Neuronal stem cell (in vitro differentiated cells): ENCODE results near the gene USP15.
"Not testable (repeated sequence)": the region's sequence is repeated elsewhere in the genome, so short reads cannot be mapped to it uniquely, and the experiment has no call there.

Experiments
- DNase-seq: peaks from one replicate; pipeline ENCODE4 v3.0.0-alpha.2; 2013; ENCODE audit warnings: low spot score
- H2AFZ ChIP-seq: one replicate; pipeline ENCODE4 v1.6.1; 2013; ENCODE audit warnings: mild to moderate bottlenecking, low read length, inconsistent platforms
- H2AK5ac ChIP-seq: 2 replicates; pipeline ENCODE4 v1.6.1; 2013; ENCODE audit warnings: low read depth, mild to moderate bottlenecking, inconsistent platforms, low read length, moderate library complexity, mixed read lengths
- H2BK120ac ChIP-seq: 2 replicates; pipeline ENCODE4 v1.6.1; 2013; ENCODE audit warnings: low read depth, mild to moderate bottlenecking, inconsistent platforms, low read length, moderate library complexity, mixed read lengths
- H2BK12ac ChIP-seq: one replicate; pipeline ENCODE4 v1.6.1; 2013; ENCODE audit warnings: low read length, inconsistent platforms
- H2BK15ac ChIP-seq: 2 replicates; pipeline ENCODE4 v1.6.1; 2013; ENCODE audit warnings: mild to moderate bottlenecking, low read length, inconsistent platforms, mixed read lengths
- H2BK5ac ChIP-seq: one replicate; pipeline ENCODE4 v1.6.1; 2013; ENCODE audit warnings: inconsistent platforms, mild to moderate bottlenecking, low read length, moderate library complexity
- H3K14ac ChIP-seq: one replicate; pipeline ENCODE4 v1.6.1; 2013; ENCODE audit warnings: low read length, inconsistent platforms
- H3K18ac ChIP-seq: 2 replicates; pipeline ENCODE4 v1.6.1; 2013; ENCODE audit warnings: low read length, inconsistent platforms
- H3K23ac ChIP-seq: 2 replicates; pipeline ENCODE4 v1.6.1; 2013; ENCODE audit warnings: low read depth, mild to moderate bottlenecking, mixed read lengths, low read length, inconsistent platforms; ENCODE audit not compliant: poor library complexity
- H3K27ac ChIP-seq: replicated peaks from 3 replicates; pipeline ENCODE4 v1.5.1; 2013; ENCODE audit warnings: low read length, inconsistent platforms
- H3K27me3 ChIP-seq, 3 experiments: 2 replicates each; pipeline ENCODE4 v1.6.1; 2013; ENCODE audit warnings: low read length in 3 of 3, mild to moderate bottlenecking in 2 of 3, inconsistent platforms in 1 of 3, low read depth in 1 of 3, mixed read lengths in 1 of 3, moderate library complexity in 1 of 3; ENCODE audit not compliant: control insufficient read depth in 3 of 3, insufficient read depth in 3 of 3
- H3K36me3 ChIP-seq, 2 donors: replicated peaks in 1 of 2; 2 replicates each; pipeline ENCODE4 v1.6.1; 2013; ENCODE audit warnings: low read length in 2 of 2; ENCODE audit not compliant: control insufficient read depth in 2 of 2, insufficient read depth in 2 of 2
- H3K4ac ChIP-seq: 2 replicates; pipeline ENCODE4 v1.6.1; 2013; ENCODE audit warnings: inconsistent platforms, mild to moderate bottlenecking, low read length, moderate library complexity
- H3K4me1 ChIP-seq, 2 donors: 1 replicate in 1 of 2; 2 replicates in 1 of 2; pipeline ENCODE4 v1.6.1; 2013; ENCODE audit warnings: low read length in 2 of 2, low read depth in 1 of 2; ENCODE audit not compliant: control insufficient read depth in 2 of 2, insufficient read depth in 1 of 2
- H3K4me2 ChIP-seq: one replicate; pipeline ENCODE4 v1.6.1; 2013; ENCODE audit warnings: mild to moderate bottlenecking, low read length, inconsistent platforms; ENCODE audit not compliant: insufficient read depth, poor library complexity, severe bottlenecking
- H3K4me3 ChIP-seq, 2 donors: 2 replicates each; pipeline ENCODE4 v1.5.1; 2013; ENCODE audit warnings: low read length in 2 of 2, mild to moderate bottlenecking in 2 of 2, inconsistent platforms in 1 of 2, moderate library complexity in 1 of 2
- H3K79me1 ChIP-seq: one replicate; pipeline ENCODE4 v1.6.1; 2013; ENCODE audit warnings: low read depth, mild to moderate bottlenecking, inconsistent platforms, low read length, moderate library complexity
- H3K9ac ChIP-seq: one replicate; pipeline ENCODE4 v1.6.1; 2013; ENCODE audit warnings: mild to moderate bottlenecking, low read depth, low read length, inconsistent platforms; ENCODE audit not compliant: poor library complexity
- H3K9me3 ChIP-seq, 2 donors: replicated peaks in 1 of 2; 2 replicates each; pipeline versions ENCODE3 to v1.6.1; 2013; ENCODE audit warnings: low read length in 2 of 2, mild to moderate bottlenecking in 2 of 2, inconsistent platforms in 1 of 2, low read depth in 1 of 2, mixed read lengths in 1 of 2, moderate library complexity in 1 of 2; ENCODE audit not compliant: control insufficient read depth in 2 of 2, insufficient read depth in 1 of 2
- H4K8ac ChIP-seq: one replicate; pipeline ENCODE4 v1.6.1; 2013; ENCODE audit warnings: low read depth, mild to moderate bottlenecking, inconsistent platforms, low read length, moderate library complexity
- H4K91ac ChIP-seq: one replicate; pipeline ENCODE4 v1.6.1; 2013; ENCODE audit warnings: low read length, low read depth, mild to moderate bottlenecking, inconsistent platforms; ENCODE audit not compliant: poor library complexity
- WGBS, 2 donors: extraction: QIAGEN DNeasy Blood & Tissue Kit; methylation state at CpG; one replicate each; pipeline ENCODE4 v1.1.7; 2013; ENCODE audit warnings: missing lambda C conversion rate in 2 of 2, mixed read lengths in 1 of 2; ENCODE audit not compliant: insufficient read length in 2 of 2, insufficient replicate concordance in 1 of 2; ENCODE audit errors: extremely low coverage in 2 of 2; 5-methylcytosine and 5-hydroxymethylcytosine counted together

USP15 gene

DNA sequence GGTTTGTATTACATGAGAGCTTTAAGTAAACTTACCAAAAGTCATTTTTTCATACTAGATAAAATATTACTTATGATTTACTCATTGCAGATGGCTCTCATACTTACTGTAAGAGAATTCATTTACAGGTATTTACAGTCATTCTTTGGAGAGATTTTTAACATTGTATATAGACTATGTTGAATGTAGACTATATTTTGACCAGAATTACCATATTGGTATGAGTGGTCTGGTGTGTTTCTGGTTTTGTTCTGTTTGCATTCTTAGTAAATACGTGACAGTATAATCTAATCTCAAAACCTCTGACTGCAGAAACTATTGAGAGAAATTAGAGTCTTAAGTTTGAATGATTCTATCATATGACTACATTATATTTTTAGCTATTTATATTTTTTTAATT, 91.1 kb downstream of the USP15 start:
- no peaks in the 10 kb centered on the region for H3K4me1 ChIP-seq
- no peak overlapping the region for H2BK5ac ChIP-seq
- no peak overlapping the region for H2BK12ac ChIP-seq
- no peaks in the 10 kb centered on the region for H3K27me3 ChIP-seq
- no peaks in the 10 kb centered on the region for H3K79me1 ChIP-seq
- H4K91ac ChIP-seq = no peak overlapping the region
- H3K9ac ChIP-seq = no peak overlapping the region
- DNase-seq = no peak
- H4K8ac ChIP-seq = no peak overlapping the region
- no peak overlapping the region for H3K4me2 ChIP-seq
- no peak overlapping the region for H2BK120ac ChIP-seq
- H3K4me3 ChIP-seq = no peak overlapping the region
- H3K36me3 ChIP-seq = peaks cover 0 to 12% of the 10 kb centered on the region in 2 donors
- no peak overlapping the region for H2AK5ac ChIP-seq
- no peaks in the 10 kb centered on the region for H3K9me3 ChIP-seq
- no peak overlapping the region for H3K18ac ChIP-seq
- H2BK15ac ChIP-seq = no peak overlapping the region
- no CpG with 5 or more reads among the region's 1 CpG for WGBS, 2 donors
- no peak overlapping the region for H3K23ac ChIP-seq
- no peak overlapping the region for H3K4ac ChIP-seq
- H2AFZ ChIP-seq = no peak overlapping the region
- H3K14ac ChIP-seq = no peak overlapping the region
- H3K27ac ChIP-seq = no peak overlapping the region

DNA sequence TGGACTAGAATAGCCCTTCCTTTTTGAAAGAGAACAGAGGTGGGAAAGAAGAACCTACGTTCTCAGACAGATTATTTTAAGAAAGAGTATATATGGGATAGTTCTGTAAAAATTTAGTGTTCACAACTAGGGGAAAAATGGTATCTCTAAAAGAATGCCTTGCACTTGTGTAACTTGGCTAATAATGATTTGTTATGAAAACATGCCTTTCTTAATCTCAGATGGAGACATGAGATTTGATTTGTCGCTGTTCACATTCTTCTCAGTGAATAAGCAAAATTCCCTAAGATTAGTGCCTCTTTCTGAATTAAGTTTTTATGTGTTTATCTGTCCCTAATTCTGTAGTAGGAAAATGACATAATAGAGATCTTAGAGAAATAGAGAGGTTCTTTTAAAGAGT, 100.8 kb downstream of the USP15 start:
- Histone ChIP-seq H3K4ac (no peak overlapping the region), H2BK15ac (no peak overlapping the region), H3K23ac (no peak overlapping the region), H3K4me2 (no peak overlapping the region), H3K9me3 (peaks cover 0 to 2% of the 10 kb centered on the region in 2 donors), H4K91ac (no peak overlapping the region), H3K36me3 (peaks cover 0 to 10% of the 10 kb centered on the region in 2 donors), H3K4me3 (no peak overlapping the region), H3K27ac (no peak overlapping the region), H3K27me3 (no peaks in the 10 kb centered on the region), H2AFZ (no peak overlapping the region), H3K9ac (no peak overlapping the region), H3K4me1 (no peaks in the 10 kb centered on the region), H2BK120ac (no peak overlapping the region), H2AK5ac (no peak overlapping the region), H3K79me1 (no peaks in the 10 kb centered on the region), H2BK5ac (no peak overlapping the region), H3K14ac (no peak overlapping the region), H4K8ac (no peak overlapping the region), H3K18ac (no peak overlapping the region), H2BK12ac (no peak overlapping the region)
- no peak for DNase-seq
- WGBS, 2 donors = no CpG with 5 or more reads among the region's 2 CpGs

GRCh38 chr12:62363506-62363905, 103.3 kb downstream of the USP15 start:
- no peaks in the 10 kb centered on the region for H3K4me1 ChIP-seq

DNA sequence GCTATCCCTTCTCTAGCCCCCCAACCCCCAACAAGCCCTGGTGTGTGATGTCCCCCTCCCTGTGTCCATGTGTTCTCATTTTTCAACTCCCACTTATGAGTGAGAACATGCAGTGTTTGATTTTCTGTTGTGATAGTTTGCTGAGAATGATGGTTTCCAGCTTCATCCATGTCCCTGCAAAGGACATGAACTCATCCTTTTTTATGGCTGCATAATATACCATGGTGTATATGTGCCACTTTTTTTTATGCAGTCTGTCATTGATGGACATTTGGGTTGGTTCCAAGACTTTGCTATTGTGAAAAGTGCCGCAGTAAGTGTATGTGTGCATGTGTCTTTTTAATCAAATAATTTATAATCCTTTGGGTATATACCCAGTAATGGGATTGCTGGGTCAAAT, 104.5 kb downstream of the USP15 start:
- H3K9me3 ChIP-seq, H3K27ac ChIP-seq, H2BK120ac ChIP-seq, H3K4ac ChIP-seq, H3K36me3 ChIP-seq, H3K18ac ChIP-seq, H3K4me2 ChIP-seq, H3K27me3 ChIP-seq, H2BK12ac ChIP-seq, H4K91ac ChIP-seq, H3K79me1 ChIP-seq, H2AK5ac ChIP-seq, H3K14ac ChIP-seq, H2BK15ac ChIP-seq, H3K9ac ChIP-seq, H2AFZ ChIP-seq, H4K8ac ChIP-seq, H2BK5ac ChIP-seq, H3K4me1 ChIP-seq, H3K23ac ChIP-seq, DNase-seq, H3K4me3 ChIP-seq: not testable (repeated sequence)
- WGBS, 2 donors = no CpG with 5 or more reads among the region's 1 CpG

More at GRCh38 chr12:62363506-62363905, 103.3 kb downstream of the USP15 start:
- Histone ChIP-seq H3K18ac (no peak overlapping the region), H3K4me2 (no peak overlapping the region), H3K14ac (no peak overlapping the region), H3K9me3 (peaks cover 0 to 2% of the 10 kb centered on the region in 2 donors), H2BK120ac (no peak overlapping the region), H3K36me3 (peaks cover 0 to 10% of the 10 kb centered on the region in 2 donors), H2BK15ac (no peak overlapping the region), H3K9ac (no peak overlapping the region), H4K91ac (no peak overlapping the region), H2BK12ac (no peak overlapping the region), H3K27ac (no peak overlapping the region), H2AFZ (no peak overlapping the region), H2AK5ac (no peak overlapping the region), H3K4ac (no peak overlapping the region), H3K4me3 (no peak overlapping the region), H4K8ac (no peak overlapping the region), H2BK5ac (no peak overlapping the region), H3K79me1 (no peaks in the 10 kb centered on the region), H3K27me3 (no peaks in the 10 kb centered on the region), H3K23ac (no peak overlapping the region)
- no CpG with 5 or more reads among the region's 4 CpGs for whole genome bisulfite sequencing, 2 donors
- no peak for DNase-seq
